SK-N-SH (cell line): Measurements from ENCODE around the gene NOD1.

Source experiments
- FOSL2 ChIP-seq: IDR thresholded peaks from 2 replicates; pipeline ENCODE4 v1.4.0; 2012; ENCODE audit warnings: low read depth, mild to moderate bottlenecking, moderate library complexity, borderline replicate concordance
- GABPA ChIP-seq: IDR thresholded peaks from 2 replicates; pipeline ENCODE4 v1.4.0; 2012; ENCODE audit warnings: low read depth, mild to moderate bottlenecking
- SIN3A ChIP-seq: IDR thresholded peaks from 2 replicates; pipeline ENCODE4 v1.6.1; 2012; ENCODE audit warnings: low read depth, mild to moderate bottlenecking, low read length, moderate library complexity, borderline replicate concordance
- SMC3 ChIP-seq: IDR thresholded peaks from 2 replicates; pipeline ENCODE4 v1.6.1; 2012; ENCODE audit warnings: low read depth, low read length, improper control_type of control experiment
- TF ChIP-seq, protein P1 (sequence below): fragments of 200-600 bp; sonication (generic); IDR thresholded peaks from 2 replicates; pipeline ENCODE4 v1.6.1; 2017; ENCODE audit warnings: antibody characterized with exemption, mild to moderate bottlenecking, moderate library complexity

DNA sequence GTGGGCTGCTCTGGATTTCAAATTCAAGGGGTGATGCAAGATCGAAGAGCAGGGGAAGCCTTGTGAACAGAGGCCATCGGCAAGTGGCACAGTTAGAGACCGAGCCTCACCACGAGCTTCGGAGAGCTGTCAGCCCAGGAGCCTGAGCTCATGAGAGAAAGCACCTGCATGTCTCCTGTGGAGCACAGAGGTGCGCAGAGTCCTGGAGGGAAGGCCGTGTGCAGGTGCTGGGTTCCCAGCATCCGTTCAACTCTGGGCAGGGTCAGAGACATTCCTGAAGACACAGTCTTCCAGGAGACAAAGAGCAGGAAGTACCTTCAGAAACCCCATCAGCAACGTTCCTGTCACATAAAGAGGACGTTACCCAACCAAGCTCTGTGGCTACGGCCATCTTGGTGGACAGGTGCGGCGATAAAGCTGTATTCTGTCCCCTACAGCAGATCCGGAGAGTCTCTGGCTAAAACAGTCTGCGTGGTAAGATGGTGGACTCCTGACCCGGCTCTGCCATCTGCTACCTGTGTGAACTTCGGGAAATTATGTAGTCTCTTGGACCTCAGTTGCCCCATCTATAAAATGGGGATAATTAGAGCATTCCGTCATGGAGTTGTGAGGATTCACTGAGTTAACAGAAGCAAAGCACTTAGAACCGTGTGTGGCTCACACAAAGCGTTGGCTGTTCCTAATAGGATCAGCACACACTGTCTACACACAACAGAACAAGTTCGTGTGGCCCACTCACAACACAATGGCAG lies 40.6 kb downstream of the NOD1 start:
- TF ChIP-seq, protein P1, sequence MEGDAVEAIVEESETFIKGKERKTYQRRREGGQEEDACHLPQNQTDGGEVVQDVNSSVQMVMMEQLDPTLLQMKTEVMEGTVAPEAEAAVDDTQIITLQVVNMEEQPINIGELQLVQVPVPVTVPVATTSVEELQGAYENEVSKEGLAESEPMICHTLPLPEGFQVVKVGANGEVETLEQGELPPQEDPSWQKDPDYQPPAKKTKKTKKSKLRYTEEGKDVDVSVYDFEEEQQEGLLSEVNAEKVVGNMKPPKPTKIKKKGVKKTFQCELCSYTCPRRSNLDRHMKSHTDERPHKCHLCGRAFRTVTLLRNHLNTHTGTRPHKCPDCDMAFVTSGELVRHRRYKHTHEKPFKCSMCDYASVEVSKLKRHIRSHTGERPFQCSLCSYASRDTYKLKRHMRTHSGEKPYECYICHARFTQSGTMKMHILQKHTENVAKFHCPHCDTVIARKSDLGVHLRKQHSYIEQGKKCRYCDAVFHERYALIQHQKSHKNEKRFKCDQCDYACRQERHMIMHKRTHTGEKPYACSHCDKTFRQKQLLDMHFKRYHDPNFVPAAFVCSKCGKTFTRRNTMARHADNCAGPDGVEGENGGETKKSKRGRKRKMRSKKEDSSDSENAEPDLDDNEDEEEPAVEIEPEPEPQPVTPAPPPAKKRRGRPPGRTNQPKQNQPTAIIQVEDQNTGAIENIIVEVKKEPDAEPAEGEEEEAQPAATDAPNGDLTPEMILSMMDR, result no peak
- TF ChIP-seq FOSL2, result no peak
- TF ChIP-seq SMC3, result no peak
- no peak for TF ChIP-seq GABPA
- TF ChIP-seq SIN3A, result no peak
